HepG2 (cell line): Measurements from ENCODE around the gene ZNF683. TPM values are rescaled to one million over a fixed set of nuclear protein-coding genes. Genes with fewer than 3 reads are reported as not detected.

Experiments used
- ARNT2 ChIP-seq: sonication (generic); formaldehyde crosslinking; IDR thresholded peaks from 2 replicates; pipeline ENCODE4 v1.8.0; 2022; ENCODE audit warnings: mild to moderate bottlenecking, low read depth, missing genetic modification reagents, moderate library complexity
- LBX2 ChIP-seq: sonication (generic); formaldehyde crosslinking; IDR thresholded peaks from 2 replicates; pipeline ENCODE4 v1.5.0; 2020; ENCODE audit warnings: missing genetic modification reagents, mild to moderate bottlenecking, borderline replicate concordance
- NFE2L1 ChIP-seq: sonication (generic); formaldehyde crosslinking; IDR thresholded peaks from 2 replicates; pipeline ENCODE4 v1.4.0; 2020; ENCODE audit warnings: missing genetic modification reagents, mild to moderate bottlenecking, borderline replicate concordance
- PLSCR1 ChIP-seq: sonication (generic); formaldehyde crosslinking; IDR thresholded peaks from 2 replicates; pipeline ENCODE4 v1.5.0; 2020; ENCODE audit warnings: missing genetic modification reagents, mild to moderate bottlenecking, borderline replicate concordance
- PTBP1 ChIP-seq: fragments of 200-400 bp; formaldehyde crosslinking; IDR thresholded peaks from 2 replicates; pipeline ENCODE4 v1.6.1; 2018; ENCODE audit warnings: low read length, low read depth; ENCODE audit not compliant: poor library complexity, severe bottlenecking
- SKIL ChIP-seq: sonication (generic); formaldehyde crosslinking; IDR thresholded peaks from 2 replicates; pipeline ENCODE4 v1.8.0; 2022; ENCODE audit warnings: missing genetic modification reagents, mild to moderate bottlenecking, moderate library complexity, borderline replicate concordance
- SOX5 ChIP-seq: IDR thresholded peaks from 2 replicates; pipeline ENCODE4 v1.6.1; 2016; ENCODE audit warnings: borderline replicate concordance
- TIGD3 ChIP-seq: sonication (generic); formaldehyde crosslinking; IDR thresholded peaks from 2 replicates; pipeline ENCODE4 v1.5.1; 2020; ENCODE audit warnings: mild to moderate bottlenecking, missing genetic modification reagents, borderline replicate concordance
- ZBTB26 ChIP-seq: IDR thresholded peaks from 2 replicates; pipeline ENCODE4 v1.6.1; 2016; ENCODE audit warnings: missing compliant biosample characterization, missing genetic modification reagents, borderline replicate concordance
- ZNF407 ChIP-seq: sonication (generic); formaldehyde crosslinking; IDR thresholded peaks from one replicate; pipeline ENCODE4 v1.5.1; 2020; ENCODE audit warnings: mild to moderate bottlenecking, missing genetic modification reagents; ENCODE audit errors: not compliant biosample characterization
- ZNF431 ChIP-seq: sonication (generic); formaldehyde crosslinking; IDR thresholded peaks from 2 replicates; pipeline ENCODE4 v1.9.0; 2022; ENCODE audit warnings: missing genetic modification reagents, low read depth, mild to moderate bottlenecking, borderline replicate concordance
- ZSCAN5A ChIP-seq: sonication (generic); formaldehyde crosslinking; IDR thresholded peaks from 2 replicates; pipeline ENCODE4 v1.8.0; 2022; ENCODE audit warnings: mild to moderate bottlenecking, missing genetic modification reagents, borderline replicate concordance
- polyA plus RNA-seq, 8 experiments: library from polyadenylated mRNA; depleted of rRNA in 3 of 8; stranded (reverse) in 7 of 8; unstranded in 1 of 8; fragments of >200 nt; fragmentation: Illumina TruSeq in 4 of 8; extraction: Trizol in 4 of 8; gene quantifications; 2 replicates each; pipeline versions ENCODE4 v1.2.1 to v1.2.3, GENCODE V29; 2011 to 2016; ENCODE audit warnings: low read depth in 4 of 8, missing spikeins in 1 of 8, mixed read lengths in 1 of 8; ENCODE audit not compliant: insufficient read depth in 1 of 8
- total RNA-seq, 5 experiments: library from RNA; depleted of rRNA; stranded (reverse); fragments of >200 nt; fragmentation: Illumina TruSeq; extraction: Trizol; gene quantifications; 2 replicates each; pipeline ENCODE4 v1.2.3, GENCODE V29; 2016; ENCODE audit warnings: low read depth in 1 of 5

The ZNF683 gene
- total and polyA plus RNA-seq, 2 of the 13 experiments (the other 11 are each of a cell fraction or from before 2014, with no cell fraction given), result not detected

- TF ChIP-seq ZNF407 (CRISPR knock-in tag) (peak; percentile 100), SKIL (CRISPR knock-in tag) (peak; percentile 95), LBX2 (CRISPR knock-in tag) (peak; percentile 100), ZBTB26 (CRISPR knock-in tag) (peak; percentile 99), ZSCAN5A (CRISPR knock-in tag) (peak; percentile 100), PLSCR1 (CRISPR knock-in tag) (peak; percentile 99), SOX5 (CRISPR knock-in tag) (peak; percentile 94), ZNF431 (CRISPR knock-in tag) (peak; percentile 100), ARNT2 (CRISPR knock-in tag) (peak; percentile 100), TIGD3 (CRISPR knock-in tag) (peak; percentile 100), NFE2L1 (CRISPR knock-in tag) (peak; percentile 98), PTBP1 (no peak)
Measured at GRCh38 chr1:26408604-26409003, 36.1 kb upstream of the ZNF683 start (continued).
